Measurements from ENCODE around the gene SIAH3. TPM values are rescaled to one million over a fixed set of nuclear protein-coding genes. Genes with fewer than 3 reads are reported as not detected.
"Not testable (repeated sequence)": the region's sequence is repeated elsewhere in the genome, so short reads cannot be mapped to it uniquely, and the experiment has no call there.

Gene SIAH3, protein sequence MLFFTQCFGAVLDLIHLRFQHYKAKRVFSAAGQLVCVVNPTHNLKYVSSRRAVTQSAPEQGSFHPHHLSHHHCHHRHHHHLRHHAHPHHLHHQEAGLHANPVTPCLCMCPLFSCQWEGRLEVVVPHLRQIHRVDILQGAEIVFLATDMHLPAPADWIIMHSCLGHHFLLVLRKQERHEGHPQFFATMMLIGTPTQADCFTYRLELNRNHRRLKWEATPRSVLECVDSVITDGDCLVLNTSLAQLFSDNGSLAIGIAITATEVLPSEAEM
- 0.14 TPM in 2 replicates for total RNA-seq

DNA sequence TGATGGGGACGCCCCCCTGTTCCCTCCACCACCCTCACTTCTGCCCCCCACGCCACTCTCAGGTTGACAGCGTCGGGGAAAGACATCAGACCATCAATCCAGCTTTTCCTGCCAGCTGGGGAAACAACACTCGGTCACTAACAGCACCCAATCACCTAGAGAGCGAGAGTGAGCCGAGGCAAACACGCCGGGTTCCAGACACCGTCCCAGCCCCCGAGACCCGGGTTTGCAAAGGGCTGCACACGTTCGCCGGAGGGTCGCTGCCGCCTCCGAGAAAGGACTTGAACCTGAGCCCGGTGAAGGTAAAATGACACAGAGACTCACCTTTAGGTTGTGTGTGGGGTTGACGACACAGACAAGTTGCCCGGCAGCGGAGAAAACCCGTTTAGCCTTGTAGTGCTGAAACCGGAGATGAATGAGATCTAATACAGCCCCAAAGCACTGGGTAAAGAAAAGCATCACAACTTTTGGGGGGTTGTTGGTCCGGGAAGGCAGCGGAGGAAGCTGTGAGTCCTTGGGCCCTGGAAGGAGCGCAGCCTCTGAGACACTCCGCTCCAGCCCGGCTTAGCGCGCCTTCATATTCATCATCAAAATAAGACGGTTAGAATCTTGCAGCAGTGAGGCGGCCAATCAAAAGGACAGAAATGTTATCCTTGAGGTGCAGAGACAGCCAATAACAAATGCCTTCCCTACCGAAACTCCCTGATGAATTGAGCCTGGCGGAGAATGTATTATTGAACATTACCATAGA lies at the start of gene SIAH3:
TSS of gene SIAH3 (minus strand) at position 583 of the 751 bp plus-strand sequence. CDS start at position 459, 124 bp downstream.
- intact Hi-C loops (cut with micrococcal nuclease), result no loop called here

DNA sequence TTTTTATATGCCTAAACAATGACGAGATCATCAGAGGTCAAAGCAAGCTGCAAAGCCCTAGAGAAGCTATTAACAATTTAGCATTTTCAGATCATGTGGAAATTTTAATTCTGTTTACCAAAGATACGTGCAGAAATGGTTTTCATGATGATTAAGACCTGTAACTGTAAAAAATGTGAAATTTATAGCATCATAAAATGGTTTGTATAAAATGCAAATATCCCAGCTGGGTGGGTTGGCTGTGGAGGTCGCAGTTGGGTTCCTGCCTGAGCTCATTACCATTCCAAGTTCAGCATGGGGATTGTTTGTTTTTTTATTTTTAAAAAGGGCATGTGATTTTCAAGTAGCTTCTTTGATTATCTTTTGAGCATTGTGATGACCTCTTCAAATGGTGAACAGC lies 47.9 kb upstream of the SIAH3 start:
- intact Hi-C loops (cut with micrococcal nuclease), result no loop called here

DNA sequence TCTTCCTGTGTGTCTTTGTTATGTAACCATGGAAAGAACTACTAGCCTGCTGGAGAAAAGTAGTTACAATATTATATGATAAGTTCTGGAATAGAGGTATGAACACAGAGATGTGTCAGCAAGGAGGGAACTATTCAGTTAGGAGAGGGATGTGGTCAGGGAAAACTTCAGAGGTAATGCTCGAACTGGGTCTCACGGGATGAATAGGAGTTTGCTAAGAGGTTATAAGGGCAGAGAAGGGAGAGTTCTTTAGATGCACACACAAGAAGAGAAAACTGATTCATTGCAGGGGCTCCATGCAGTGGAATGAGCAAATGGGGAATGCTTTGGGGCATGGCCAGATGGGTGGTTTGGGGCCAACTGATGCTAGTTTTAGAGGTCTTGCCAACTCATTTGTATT lies 46.0 kb upstream of the SIAH3 start:
- intact Hi-C loops (cut with micrococcal nuclease), result no loop called here

DNA sequence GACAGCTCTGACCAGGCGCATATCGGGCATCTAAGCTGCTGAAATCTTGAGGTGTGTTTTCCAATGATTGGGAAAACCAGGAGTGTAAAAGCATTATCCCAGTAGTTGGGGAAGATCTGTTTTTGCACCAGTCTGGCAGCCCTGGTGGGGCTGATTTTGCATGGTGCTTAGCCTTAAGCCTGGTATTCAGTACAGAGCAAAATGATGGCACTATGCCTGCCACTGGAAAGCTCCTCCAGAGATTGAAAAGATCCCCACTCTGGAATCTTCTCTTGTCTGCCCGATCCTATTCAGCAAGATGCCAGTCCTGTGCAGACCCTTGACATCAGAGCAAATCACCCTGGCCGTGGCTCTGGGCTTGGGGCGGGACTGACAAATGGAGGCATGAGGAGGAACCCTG lies 44.7 kb upstream of the SIAH3 start:
- intact Hi-C loops (cut with micrococcal nuclease), result no loop called here

DNA sequence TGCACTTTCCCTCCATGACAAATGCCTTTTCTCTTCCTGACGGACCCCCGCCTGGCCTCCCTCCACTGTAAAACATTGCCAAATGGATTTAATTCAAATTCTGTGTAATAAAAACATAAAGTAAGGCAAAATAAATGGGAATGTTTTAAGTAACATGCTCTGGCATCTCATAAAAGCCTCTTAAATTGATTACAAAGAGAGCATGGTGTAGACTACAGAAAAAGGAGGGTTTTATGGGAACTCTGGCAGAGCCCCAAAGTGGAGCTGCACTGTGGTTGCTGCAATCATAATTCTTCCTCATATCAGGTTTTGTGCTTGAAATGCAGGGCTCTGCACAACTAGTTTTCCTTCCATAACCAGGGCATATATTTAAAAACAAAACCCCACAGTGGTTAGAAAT lies 44.3 kb upstream of the SIAH3 start:
- intact Hi-C loops (cut with micrococcal nuclease), result no loop called here

DNA sequence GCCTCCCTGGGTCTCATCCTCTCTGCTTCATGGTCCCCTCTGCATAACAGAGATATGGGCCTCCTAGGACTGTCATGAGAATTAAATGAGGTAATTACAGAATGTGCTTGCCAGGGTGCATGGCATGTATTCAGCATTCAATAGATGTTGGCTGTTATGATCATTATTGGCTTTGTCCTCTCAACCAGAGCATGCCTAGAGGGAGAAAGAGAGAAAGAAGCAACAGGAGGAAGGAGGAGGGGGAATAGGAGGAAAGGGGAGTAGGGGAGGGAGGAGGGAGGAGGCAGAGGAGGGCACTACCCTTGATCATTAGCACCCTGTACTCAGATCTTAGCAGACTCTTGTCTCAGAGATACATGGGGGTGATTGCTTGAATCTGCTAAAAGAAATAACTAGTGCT lies 41.0 kb upstream of the SIAH3 start:
- intact Hi-C loops (cut with micrococcal nuclease), result no loop called here

DNA sequence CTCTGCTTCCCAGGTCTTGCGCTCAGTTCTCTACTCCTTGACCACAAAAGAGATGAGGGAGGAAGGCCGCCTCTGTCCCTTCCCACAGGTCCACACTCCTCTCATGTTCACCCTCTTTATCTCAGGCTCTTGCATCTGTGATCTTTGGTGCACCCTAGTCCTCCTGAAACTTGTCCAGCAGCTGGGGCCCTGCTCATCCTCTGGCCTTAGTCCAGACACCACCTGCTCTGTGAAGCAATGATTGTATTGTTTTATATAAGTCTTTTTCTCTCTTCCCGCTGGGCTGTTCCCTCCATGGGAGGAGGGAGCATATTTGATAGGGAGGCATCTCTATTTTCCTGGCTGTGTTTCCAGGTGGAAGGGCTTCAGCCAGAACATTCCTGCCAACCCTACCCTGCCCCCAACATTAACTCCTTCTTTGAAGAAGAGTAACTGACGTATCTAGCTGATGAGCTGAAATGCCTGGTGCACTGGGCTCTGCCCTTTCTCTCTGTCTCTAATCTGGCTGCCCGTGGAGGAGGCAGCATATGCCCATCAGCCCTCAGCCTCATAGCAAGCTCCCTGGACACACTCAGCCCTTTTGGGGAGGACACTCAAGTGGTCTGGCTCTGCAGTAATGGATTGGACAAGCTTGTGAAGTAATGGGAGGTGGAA lies 38.2 kb upstream of the SIAH3 start:
- intact Hi-C loops (cut with micrococcal nuclease), result no loop called here

DNA sequence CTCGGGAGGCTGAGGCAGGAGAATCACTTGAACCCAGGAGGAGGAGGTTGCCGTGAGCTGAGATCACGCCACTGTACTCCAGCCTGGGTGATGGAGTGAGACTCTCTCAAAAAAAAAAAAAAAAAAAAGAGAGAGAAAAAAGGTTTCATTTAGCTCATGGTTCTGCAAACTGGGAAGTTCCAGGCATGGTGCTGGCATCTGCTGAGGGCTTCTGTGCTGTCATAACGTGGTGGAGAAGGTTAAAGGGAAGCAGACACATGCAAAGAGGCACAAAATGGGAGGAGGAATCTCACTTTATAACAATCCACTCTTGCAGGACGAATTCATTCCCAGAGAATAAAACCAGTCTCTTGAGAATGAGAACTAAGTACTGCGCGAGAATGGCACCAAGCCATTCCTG lies 34.9 kb upstream of the SIAH3 start:
- intact Hi-C loops (cut with micrococcal nuclease), result no loop called here

DNA sequence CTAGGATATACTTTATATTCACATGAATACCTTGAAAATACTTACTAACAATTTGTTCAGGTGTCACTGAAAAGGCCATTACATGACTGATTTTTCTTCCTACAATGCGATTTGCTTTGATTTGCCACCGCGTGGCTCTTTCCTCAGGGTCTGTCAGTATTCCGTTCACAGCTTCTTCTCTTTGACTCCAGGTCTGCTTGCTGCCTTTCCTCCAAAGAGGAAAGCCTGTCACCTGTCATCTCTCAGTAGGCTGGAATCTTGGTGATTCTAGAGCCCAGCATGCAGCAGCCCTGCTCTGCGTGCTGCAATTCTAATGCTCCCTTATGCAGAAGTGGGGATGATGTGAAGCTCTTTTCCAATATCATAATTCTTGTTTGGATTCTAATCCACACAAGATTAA lies 33.6 kb upstream of the SIAH3 start:
- intact Hi-C loops (cut with micrococcal nuclease), result no loop called here

DNA sequence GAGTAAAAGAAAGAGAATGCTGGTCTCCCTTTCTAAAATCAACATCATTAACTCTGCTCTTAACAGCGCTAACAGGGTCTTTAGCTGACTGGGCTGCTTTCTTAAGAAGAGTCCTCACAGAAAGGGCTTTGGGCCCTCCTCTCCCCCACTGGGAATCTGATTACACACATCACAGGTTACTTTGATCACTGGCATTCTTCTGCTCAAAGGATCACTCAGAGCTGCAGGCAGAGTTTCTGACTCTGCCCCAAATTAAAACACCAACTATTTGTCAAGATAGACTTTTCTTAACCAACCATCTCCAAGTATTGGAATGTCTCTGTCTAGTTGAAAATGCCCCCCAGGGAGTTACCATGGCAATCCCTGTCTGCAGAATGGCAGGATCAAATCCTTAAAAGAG lies 31.1 kb upstream of the SIAH3 start:
- intact Hi-C loops (cut with micrococcal nuclease), result no loop called here

DNA sequence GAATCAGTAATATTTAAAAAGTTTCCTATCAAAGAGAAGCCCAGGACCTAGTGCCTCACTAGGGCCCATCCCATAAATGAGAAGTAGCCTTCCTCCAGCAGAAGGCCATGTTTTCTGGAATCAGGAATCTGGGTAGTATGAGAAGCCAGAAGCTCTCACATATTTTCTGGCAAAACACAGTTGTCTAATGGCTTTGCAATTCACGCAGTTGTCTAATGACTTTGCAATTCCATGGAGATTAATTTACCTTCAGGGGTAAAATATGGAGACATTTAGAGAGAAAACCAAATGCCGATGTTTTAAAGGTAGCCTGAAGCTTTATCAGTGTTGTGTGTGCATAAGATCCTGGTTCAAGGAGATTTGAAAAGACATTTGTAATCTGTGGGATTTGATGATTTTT lies 29.8 kb upstream of the SIAH3 start:
- intact Hi-C loops (cut with micrococcal nuclease), result no loop called here

DNA sequence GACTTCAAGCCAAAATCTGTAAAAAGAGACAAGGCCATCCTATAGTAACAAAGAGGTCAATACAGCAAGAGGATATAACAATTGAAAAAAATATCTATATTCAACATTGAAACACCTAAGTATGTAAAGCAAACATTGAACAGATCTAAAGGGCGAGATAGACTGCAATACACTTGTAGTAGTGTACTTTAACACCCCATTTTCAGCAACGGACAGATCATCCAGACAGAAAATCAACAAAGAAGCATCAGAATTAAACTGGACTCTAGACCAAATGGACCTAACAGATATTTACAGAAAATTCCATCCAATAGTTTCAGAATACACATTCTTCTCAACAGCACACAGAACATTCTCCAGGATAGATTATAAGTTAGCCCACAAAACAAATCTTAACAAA lies 28.7 kb upstream of the SIAH3 start:
- intact Hi-C loops (cut with micrococcal nuclease), result no loop called here

DNA sequence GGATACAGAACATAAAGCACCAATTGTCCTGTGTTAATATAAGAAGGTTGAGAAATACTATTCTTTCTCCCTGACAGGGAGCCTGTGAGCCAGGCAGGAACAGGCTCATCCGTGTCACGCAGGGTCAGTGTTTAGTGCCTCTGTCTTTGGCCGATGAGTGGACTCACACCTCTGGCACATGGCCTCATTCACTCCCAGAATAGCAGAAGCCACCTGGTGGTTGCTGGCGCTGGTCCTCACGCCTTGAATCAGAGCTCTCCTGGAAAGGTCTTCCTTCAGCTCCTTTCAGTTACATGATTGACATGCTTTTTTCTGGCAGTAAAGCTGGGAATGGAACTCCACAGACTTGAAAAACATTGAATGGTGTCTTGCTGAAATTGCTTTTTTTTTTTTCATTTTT lies 28.1 kb upstream of the SIAH3 start:
- intact Hi-C loops (cut with micrococcal nuclease), result no loop called here

DNA sequence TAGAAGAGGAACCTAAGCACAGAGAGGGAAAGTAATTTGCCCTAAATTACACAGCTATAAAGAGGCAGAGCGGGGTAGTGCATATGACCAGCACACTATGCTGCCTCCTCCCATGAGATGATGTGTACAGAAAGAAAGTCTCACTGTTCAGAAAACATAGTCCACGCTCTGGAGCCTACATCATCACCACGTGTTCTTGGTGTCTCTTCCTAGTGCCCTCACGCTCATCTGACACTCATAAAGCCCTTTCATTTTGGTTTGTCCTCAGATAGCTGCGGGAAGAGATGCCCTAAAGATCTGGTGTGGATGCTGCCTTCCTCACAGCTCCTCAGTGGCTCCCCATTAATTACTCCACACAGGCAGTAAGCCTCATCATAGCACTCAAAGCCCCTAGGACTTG lies 27.4 kb upstream of the SIAH3 start:
- intact Hi-C loops (cut with micrococcal nuclease), result no loop called here

DNA sequence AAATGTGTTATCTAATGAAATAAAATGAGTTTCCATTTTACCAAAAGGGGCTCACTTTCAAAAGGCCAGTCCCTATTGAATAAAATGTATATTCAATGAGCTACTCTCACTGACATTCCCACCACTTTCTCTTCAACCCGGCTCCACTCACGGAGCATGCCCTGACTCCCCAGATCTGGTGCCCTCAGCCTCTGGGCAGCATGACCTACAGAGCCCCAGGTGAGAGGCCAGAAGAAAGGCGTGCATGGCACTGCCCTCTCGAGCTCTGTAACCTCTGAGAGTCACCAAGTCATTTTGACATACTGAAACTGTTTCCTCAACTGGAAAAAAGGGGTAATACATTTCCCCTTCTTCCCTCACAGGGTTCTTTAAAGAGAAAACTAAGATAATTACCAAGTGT lies 25.2 kb upstream of the SIAH3 start:
- intact Hi-C loops (cut with micrococcal nuclease), result no loop called here

DNA sequence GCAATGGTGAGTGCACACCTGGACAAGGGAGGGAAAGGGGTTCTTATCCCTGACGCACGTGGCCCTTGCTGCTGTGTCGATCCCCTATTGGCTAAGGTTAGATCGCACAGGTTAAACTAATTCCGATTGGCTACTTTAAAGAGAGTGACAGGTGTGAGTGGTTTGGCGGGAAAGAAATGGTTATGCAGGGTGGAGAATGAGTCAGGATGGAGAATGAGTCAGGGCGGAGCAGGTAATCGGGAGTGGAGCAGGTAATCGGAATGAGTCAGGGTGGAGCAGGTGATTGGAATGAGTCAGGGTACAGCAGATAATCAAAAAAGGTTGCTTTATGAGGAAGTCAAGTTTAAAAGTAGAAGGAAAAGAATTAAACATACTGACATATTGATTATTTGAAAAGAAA lies 24.4 kb upstream of the SIAH3 start:
- intact Hi-C loops (cut with micrococcal nuclease), result no loop called here

DNA sequence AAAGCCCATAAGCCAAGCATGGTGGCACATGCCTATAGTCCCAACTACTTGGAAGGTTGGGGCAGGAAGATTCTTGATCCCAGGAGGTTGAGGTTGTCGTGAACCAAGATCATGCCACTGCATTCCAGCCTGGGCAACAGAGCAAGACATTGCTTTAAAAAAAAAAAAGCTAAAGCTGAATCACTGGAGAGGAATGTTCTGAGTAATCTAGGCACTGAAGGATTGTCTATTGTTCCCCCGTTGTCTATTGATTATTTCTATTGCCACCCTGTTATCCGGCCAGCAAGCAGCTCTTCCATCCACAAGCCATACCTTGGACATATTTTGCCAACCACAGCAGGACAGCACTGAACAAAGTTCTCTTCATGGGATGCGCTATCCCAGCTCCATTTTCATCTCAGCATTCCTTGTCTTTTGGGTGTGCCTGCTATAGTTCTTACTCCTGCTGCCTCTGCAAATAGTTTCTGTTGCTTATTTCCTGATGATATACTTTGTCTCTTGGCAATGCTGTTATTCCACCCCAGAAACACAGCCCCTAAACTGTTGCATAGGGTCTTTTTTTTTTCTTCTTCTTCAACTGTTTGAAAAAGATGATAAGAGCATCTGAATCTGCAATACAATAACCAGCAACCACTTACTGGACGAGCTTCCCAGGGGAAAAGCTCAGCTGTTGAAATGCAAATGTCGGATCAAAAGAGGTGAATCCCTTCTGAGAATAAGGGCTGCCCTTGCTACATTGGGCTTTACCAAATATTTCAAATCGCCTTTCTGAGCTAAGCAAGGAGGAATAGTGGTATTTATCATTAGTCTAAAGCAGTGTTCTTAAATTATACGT lies 22.2 kb upstream of the SIAH3 start:
- intact Hi-C loops (cut with micrococcal nuclease), result no loop called here

DNA sequence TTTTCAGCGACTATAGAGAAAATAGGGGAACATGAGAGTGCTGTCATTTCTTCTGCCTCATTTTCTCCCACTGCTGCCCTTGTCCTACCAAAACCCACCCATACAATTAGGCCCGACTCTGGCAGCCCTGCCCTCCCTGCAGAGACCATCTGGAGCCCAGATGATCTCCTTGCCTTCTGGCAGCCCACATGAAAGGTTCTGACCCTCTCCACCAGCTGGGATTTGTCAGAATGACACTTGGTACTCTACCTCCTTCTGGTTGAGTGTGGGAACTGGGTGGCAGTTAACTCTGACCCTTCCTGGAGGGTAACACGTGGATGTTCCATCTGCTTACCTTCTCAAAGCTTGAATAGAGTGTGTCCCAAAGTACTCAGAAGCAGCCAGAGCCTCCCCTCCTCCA lies 21.0 kb upstream of the SIAH3 start:
- intact Hi-C loops (cut with micrococcal nuclease), result no loop called here

DNA sequence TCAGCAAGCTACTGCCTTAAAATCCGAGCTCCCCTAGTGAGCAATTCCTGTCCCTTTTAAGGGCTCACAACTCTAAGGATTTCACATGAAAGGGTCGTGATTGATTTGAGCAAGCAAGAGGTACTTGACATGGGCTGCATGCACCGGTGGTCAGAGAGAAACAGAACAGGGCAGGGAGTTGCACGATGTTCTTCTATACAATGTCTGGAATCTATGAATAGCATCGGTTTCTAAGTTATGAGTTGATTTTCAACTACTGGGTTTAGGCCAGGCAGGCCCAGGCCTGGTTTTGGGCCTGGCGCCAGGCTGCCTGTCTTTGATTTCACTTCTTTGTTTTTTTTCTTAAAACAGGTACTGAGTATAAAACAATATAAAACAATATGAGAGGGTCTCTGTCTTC lies 19.6 kb upstream of the SIAH3 start:
- intact Hi-C loops (cut with micrococcal nuclease), result not testable (repeated sequence)

DNA sequence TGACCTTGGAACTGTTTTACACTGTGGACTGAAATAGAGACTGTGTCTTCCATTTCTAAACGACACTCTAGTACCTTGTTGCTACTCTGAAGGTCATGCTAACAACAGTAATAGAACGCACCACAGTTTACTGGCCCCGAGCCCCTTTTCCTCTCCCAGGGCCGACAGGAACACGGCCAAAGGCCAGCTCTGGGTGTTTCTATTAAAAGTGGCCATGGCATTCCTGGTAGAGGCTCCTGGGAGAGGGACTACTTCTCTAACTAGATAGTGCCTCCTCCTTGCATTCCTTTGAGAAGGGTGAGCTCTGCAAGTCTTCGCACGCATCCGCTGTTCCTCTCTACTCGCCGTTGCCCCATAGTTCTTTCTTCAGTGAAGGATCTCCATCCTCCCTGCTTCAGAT lies 18.7 kb upstream of the SIAH3 start:
- intact Hi-C loops (cut with micrococcal nuclease), result no loop called here

DNA sequence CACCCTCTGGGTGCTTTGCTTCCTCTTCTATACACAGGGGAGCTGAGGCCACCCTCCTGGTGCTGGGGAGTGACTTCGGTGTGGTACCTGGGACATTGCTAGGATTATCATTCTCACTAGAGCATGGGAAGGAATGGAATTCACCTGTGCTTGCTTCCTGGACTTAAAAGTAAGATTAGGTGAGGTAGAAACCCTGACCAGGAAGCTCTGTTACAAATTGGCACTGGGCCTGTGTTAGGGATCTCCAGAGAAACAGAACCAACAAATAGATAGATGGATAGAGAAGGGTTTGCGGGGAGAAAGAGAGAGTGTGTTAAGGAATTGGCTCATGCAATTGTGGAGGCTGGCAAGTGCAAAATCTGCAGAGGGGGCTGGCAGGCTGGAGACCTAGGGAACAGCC lies 13.9 kb upstream of the SIAH3 start:
- intact Hi-C loops (cut with micrococcal nuclease), result no loop called here
